Tibial artery (tissue), 4 donors: ENCODE measurements around the gene RTP1.
A peak's percentile ranks its signal among the peaks of the same experiment; 100 is the strongest.

Source experiments
- DNase-seq, 2 donors: peaks; one replicate each; pipeline ENCODE4 v3.0.0-alpha.2; 2019
- H3K27ac ChIP-seq, 2 donors: fragments of 200-600 bp; sonication (generic) in 1 of 2; 1 replicate in 1 of 2; 2 replicates in 1 of 2; pipeline ENCODE4 v1.5.1; 2018 to 2019; ENCODE audit warnings: mild to moderate bottlenecking in 1 of 2
- H3K27me3 ChIP-seq, 2 donors: fragments of 200-600 bp; sonication (generic) in 1 of 2; one replicate each; pipeline versions ENCODE4 v1.5.1 to v1.6.0; 2016 to 2019
- H3K36me3 ChIP-seq, 3 donors: fragments of 200-600 bp; sonication (generic) in 2 of 3; one replicate each; pipeline ENCODE4 v1.5.1; 2016 to 2019; ENCODE audit warnings: mild to moderate bottlenecking in 2 of 3
- H3K4me1 ChIP-seq, 4 donors: fragments of 200-600 bp; sonication (generic) in 2 of 4; 1 replicate in 3 of 4; 2 replicates in 1 of 4; pipeline ENCODE4 v1.5.1; 2016 to 2019
- H3K4me3 ChIP-seq, 2 donors: fragments of 200-600 bp; sonication (generic) in 1 of 2; 1 replicate in 1 of 2; 2 replicates in 1 of 2; pipeline ENCODE4 v1.5.1; 2018 to 2019; ENCODE audit warnings: mild to moderate bottlenecking in 2 of 2
- H3K9me3 ChIP-seq, 3 donors: fragments of 200-600 bp; sonication (generic) in 1 of 3; one replicate each; pipeline ENCODE4 v1.5.1; 2016 to 2019
- intact Hi-C: fragments of 100-400 bp; cut with DNase I; formaldehyde crosslinking; loops from one replicate; pipeline ENCODE4 v1.15.0; 2023; ENCODE audit warnings: low total_unique reads
- TF ChIP-seq, protein P1 (sequence below), 2 experiments: fragments of 200-600 bp in 1 of 2; fragments of 450-650 bp in 1 of 2; IDR thresholded peaks; one replicate each; pipeline ENCODE4 v1.5.1; 2017 to 2019; ENCODE audit warnings: antibody characterized with exemption in 2 of 2, mild to moderate bottlenecking in 1 of 2, moderate library complexity in 1 of 2

Gene RTP1

GRCh38 chr3:187181454-187182170, 15.7 kb upstream of the RTP1 start:
- intact Hi-C loops, result no loop called here
- Histone ChIP-seq H3K36me3 (no peaks in the 10 kb centered on the region), H3K4me1 (peaks cover 0 to 23% (median 17%) of the 10 kb centered on the region in 4 donors), H3K27me3 (no peaks in the 10 kb centered on the region), H3K27ac (no peak overlapping the region), H3K4me3 (no peak overlapping the region), H3K9me3 (no peaks in the 10 kb centered on the region)
- TF ChIP-seq, protein P1, sequence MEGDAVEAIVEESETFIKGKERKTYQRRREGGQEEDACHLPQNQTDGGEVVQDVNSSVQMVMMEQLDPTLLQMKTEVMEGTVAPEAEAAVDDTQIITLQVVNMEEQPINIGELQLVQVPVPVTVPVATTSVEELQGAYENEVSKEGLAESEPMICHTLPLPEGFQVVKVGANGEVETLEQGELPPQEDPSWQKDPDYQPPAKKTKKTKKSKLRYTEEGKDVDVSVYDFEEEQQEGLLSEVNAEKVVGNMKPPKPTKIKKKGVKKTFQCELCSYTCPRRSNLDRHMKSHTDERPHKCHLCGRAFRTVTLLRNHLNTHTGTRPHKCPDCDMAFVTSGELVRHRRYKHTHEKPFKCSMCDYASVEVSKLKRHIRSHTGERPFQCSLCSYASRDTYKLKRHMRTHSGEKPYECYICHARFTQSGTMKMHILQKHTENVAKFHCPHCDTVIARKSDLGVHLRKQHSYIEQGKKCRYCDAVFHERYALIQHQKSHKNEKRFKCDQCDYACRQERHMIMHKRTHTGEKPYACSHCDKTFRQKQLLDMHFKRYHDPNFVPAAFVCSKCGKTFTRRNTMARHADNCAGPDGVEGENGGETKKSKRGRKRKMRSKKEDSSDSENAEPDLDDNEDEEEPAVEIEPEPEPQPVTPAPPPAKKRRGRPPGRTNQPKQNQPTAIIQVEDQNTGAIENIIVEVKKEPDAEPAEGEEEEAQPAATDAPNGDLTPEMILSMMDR (IDR thresholded peaks at IDR 0.05), result no peak
- no peak for DNase-seq

DNA sequence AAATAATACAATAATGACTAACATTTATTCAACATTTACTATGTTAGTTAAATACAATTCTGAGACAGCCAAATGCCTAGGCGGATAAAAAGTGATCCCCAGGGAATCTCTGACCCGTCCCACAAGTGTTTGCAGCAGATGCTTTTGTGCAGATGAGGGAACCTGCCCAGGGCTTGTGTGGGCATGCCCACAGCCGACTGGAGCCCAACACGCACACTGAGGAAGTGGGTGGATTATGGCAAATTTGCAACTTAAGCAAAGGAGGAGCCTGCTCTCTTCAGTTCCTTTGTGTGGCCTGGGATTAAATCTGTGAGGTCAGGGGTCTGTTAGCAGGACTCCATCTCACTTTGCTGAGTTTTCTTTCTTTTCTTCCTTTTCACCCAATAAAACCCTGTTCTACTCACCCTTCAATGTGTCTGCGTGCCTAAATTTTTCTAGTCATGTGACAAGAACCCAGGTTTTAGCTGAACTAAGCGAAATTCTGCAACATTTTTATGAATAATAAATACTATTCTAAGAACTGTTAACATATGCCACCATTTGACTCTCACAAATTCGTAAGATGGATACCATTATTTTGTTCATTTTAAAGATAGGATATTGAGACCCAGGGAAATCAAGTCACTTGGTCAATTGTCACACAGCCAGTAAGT, 13.9 kb upstream of the RTP1 start:
- DNase-seq, result no peak
- TF ChIP-seq, protein P1 (IDR thresholded peaks at IDR 0.05), result no peak
- intact Hi-C loops, result no loop called here
- no peaks in the 10 kb centered on the region for H3K9me3 ChIP-seq
- H3K4me1 ChIP-seq, result peaks cover 0 to 40% (median 28%) of the 10 kb centered on the region in 4 donors
- H3K4me3 ChIP-seq, result no peak overlapping the region
- H3K27me3 ChIP-seq, result no peaks in the 10 kb centered on the region
- H3K27ac ChIP-seq, result peak overlapping the region in 1 of 2 donors; percentile 18
- H3K36me3 ChIP-seq, result no peaks in the 10 kb centered on the region

DNA sequence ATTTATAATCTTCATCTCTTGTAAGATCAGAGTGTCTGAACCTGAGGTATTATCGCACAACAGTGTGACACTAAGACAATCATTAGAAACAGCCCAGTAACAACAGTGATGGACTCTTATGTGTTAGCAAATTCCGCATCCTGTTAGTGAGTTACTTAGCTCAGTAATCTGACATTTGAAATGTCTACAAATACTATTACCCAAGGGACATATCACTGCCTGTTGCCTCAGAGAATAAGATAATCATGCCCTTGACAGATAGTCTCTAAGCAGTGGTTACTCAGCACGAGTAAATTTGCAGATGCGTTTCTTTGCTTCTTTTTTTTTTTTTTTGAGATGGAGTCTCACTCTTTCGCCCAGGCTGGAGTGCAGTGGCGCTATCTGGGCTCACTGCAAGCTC, 13.4 kb upstream of the RTP1 start:
- Histone ChIP-seq H3K27ac (no peak overlapping the region), H3K9me3 (no peaks in the 10 kb centered on the region), H3K4me1 (peaks cover 0 to 46% (median 32%) of the 10 kb centered on the region in 4 donors), H3K27me3 (no peaks in the 10 kb centered on the region), H3K36me3 (no peaks in the 10 kb centered on the region), H3K4me3 (no peak overlapping the region)
- TF ChIP-seq, protein P1 (IDR thresholded peaks at IDR 0.05), result no peak
- DNase-seq, result no peak
- intact Hi-C loops, result no loop called here

- H3K36me3 ChIP-seq, result no peaks in the 10 kb centered on the region
- H3K4me1 ChIP-seq, result peaks cover 0 to 59% (median 41%) of the 10 kb centered on the region in 4 donors
Observed at GRCh38 chr3:187185759-187186158, 11.5 kb upstream of the RTP1 start.

DNA sequence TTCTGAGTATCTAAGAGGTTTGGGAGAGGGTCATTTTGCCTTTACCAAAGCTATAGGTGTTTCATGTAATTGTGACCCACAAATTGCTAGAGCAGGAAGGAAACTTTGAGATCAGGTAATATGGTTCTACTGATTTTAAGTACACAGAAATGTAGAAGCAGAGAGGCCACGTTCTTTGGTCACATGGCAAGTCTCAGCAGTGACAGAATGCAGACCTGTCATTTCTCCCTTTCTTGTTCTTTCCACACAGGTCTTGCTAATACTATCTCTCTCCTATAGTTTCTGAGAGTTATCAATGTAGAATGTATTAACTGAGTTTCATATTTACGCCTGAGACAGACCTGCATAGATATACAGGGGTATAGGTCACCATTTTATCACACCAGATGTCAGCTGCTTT, 10.9 kb upstream of the RTP1 start:
- intact Hi-C loops, result loop anchor here (5.0 kb wide), 1 partner anchor 254 kb away; the partner anchor contains the start of gene ST6GAL1
- TF ChIP-seq, protein P1 (IDR thresholded peaks at IDR 0.05), result no peak
- H3K27ac ChIP-seq, result peak overlapping the region; percentile 73 to 91

More at GRCh38 chr3:187185759-187186158, 11.5 kb upstream of the RTP1 start:
- Histone ChIP-seq H3K4me3 (no peak overlapping the region), H3K27me3 (no peaks in the 10 kb centered on the region), H3K27ac (peak overlapping the region; percentile 73 to 91), H3K9me3 (no peaks in the 10 kb centered on the region)
- intact Hi-C loops, result loop anchor here (5.0 kb wide), 1 partner anchor 253 kb away; the partner anchor contains the start of gene ST6GAL1
- TF ChIP-seq, protein P1 (IDR thresholded peaks at IDR 0.05), result no peak
- DNase-seq, result no peak

More for the DNA sequence above, 10.9 kb upstream of the RTP1 start:
- DNase-seq, result no peak
- Histone ChIP-seq H3K27me3 (no peaks in the 10 kb centered on the region), H3K9me3 (no peaks in the 10 kb centered on the region), H3K4me3 (no peak overlapping the region), H3K36me3 (no peaks in the 10 kb centered on the region), H3K4me1 (peaks cover 0 to 59% (median 41%) of the 10 kb centered on the region in 4 donors)
